B cell (primary cell): ENCODE results near the gene TFDP3. TPM values are rescaled to one million over a fixed set of nuclear protein-coding genes. Genes with fewer than 3 reads are reported as not detected.

Experiments
- ATAC-seq: fragments of 200-7000 bp; cut with Tn5 transposase; one replicate; pipeline ENCODE4 v1.10.0; 2021; ENCODE audit warnings: low read depth, mild to moderate bottlenecking, moderate number of reproducible peaks, moderate library complexity
- CTCF ChIA-PET: fragments of 350-600 bp; sonication (Branson Sonifier 250); formaldehyde crosslinking; loops from one replicate; lab custom pipeline; 2021; ENCODE audit warnings: antibody characterized with exemption, inconsistent platforms; lab: Charles Lee
- POLR2A ChIA-PET: fragments of 350-600 bp; sonication (Branson Sonifier 250); formaldehyde crosslinking; loops from one replicate; lab custom pipeline; 2021; ENCODE audit warnings: antibody characterized with exemption; lab: Charles Lee
- DNase-seq: peaks from one replicate; pipeline ENCODE4 v3.0.0; 2013
- H2AFZ ChIP-seq: 2 replicates; pipeline ENCODE4 v1.6.1; 2012; ENCODE audit warnings: mild to moderate bottlenecking, low read depth, low read length; ENCODE audit not compliant: insufficient read depth, poor library complexity, severe bottlenecking
- H3K27ac ChIP-seq, 2 donors: 1 replicate in 1 of 2; 2 replicates in 1 of 2; pipeline ENCODE4 v1.5.1; 2012 to 2013; ENCODE audit warnings: low read length in 2 of 2, mild to moderate bottlenecking in 2 of 2, moderate library complexity in 1 of 2
- H3K27me3 ChIP-seq, 4 experiments: fragments of 200-600 bp in 1 of 4; sonication (generic) in 1 of 4; replicated peaks in 1 of 4; 1 replicate in 2 of 4; 2 replicates in 2 of 4; pipeline versions ENCODE4 v1.6.1 to v1.7.0; 2013 to 2016; ENCODE audit warnings: low read length in 3 of 4, mild to moderate bottlenecking in 2 of 4, mixed read lengths in 1 of 4, moderate library complexity in 1 of 4; ENCODE audit not compliant: insufficient read depth in 4 of 4, control insufficient read depth in 3 of 4; ENCODE audit errors: control extremely low read depth in 1 of 4
- H3K36me3 ChIP-seq, 2 experiments: replicated peaks in 1 of 2; 1 replicate in 1 of 2; 2 replicates in 1 of 2; pipeline versions ENCODE4 v1.6.1 to v1.7.1; 2013; ENCODE audit warnings: low read length in 1 of 2; ENCODE audit not compliant: insufficient read depth in 2 of 2, control insufficient read depth in 1 of 2; ENCODE audit errors: control extremely low read depth in 1 of 2, extremely low read depth in 1 of 2
- H3K4me1 ChIP-seq, 2 donors: fragments of 200-600 bp in 1 of 2; sonication (generic) in 1 of 2; 1 replicate in 1 of 2; 2 replicates in 1 of 2; pipeline versions ENCODE4 v1.5.1 to v1.6.1; 2013 to 2017; ENCODE audit warnings: low read length in 2 of 2; ENCODE audit not compliant: control insufficient read depth in 2 of 2, insufficient read depth in 2 of 2
- H3K4me2 ChIP-seq: replicated peaks from 2 replicates; pipeline ENCODE3; 2012; ENCODE audit warnings: mild to moderate bottlenecking, low read depth, low read length; ENCODE audit not compliant: poor library complexity, severe bottlenecking
- H3K4me3 ChIP-seq, 5 experiments: fragments of 200-600 bp in 1 of 5; sonication (generic) in 1 of 5; 1 replicate in 3 of 5; 2 replicates in 2 of 5; pipeline versions ENCODE4 v1.5.1 to v1.7.0; 2011 to 2016; ENCODE audit warnings: low read length in 4 of 5, mild to moderate bottlenecking in 4 of 5, low read depth in 2 of 5, control low read depth in 1 of 5, moderate library complexity in 1 of 5; ENCODE audit not compliant: insufficient read depth in 1 of 5; ENCODE audit errors: control extremely low read depth in 1 of 5, extremely low read depth in 1 of 5
- H3K79me2 ChIP-seq: fragments of 200-600 bp; sonication (generic); one replicate; pipeline ENCODE4 v1.6.0; 2016; ENCODE audit warnings: low read length; ENCODE audit not compliant: control insufficient read depth, insufficient read depth
- H3K9ac ChIP-seq: fragments of 200-600 bp; sonication (generic); 2 replicates; pipeline ENCODE4 v1.6.1; 2017; ENCODE audit warnings: mild to moderate bottlenecking, low read length, moderate library complexity
- H3K9me3 ChIP-seq, 3 donors: one replicate each; pipeline versions ENCODE4 v1.6.1 to v1.7.1; 2013; ENCODE audit warnings: low read length in 2 of 3; ENCODE audit not compliant: control insufficient read depth in 2 of 3, insufficient read depth in 1 of 3; ENCODE audit errors: control extremely low read depth in 1 of 3
- H4K20me1 ChIP-seq: 2 replicates; pipeline ENCODE4 v1.6.0; 2012; ENCODE audit warnings: mild to moderate bottlenecking, low read length; ENCODE audit not compliant: insufficient read depth, control insufficient read depth, poor library complexity, severe bottlenecking
- H3K27ac Mint-ChIP-seq: one replicate; pipeline ENCODE4 v1.8.0; 2021; ENCODE audit warnings: mixed read lengths
- H3K27me3 Mint-ChIP-seq: one replicate; pipeline ENCODE4 v1.8.0; 2021; ENCODE audit warnings: mixed read lengths
- H3K4me1 Mint-ChIP-seq: one replicate; pipeline ENCODE4 v1.8.0; 2021; ENCODE audit warnings: mixed read lengths
- H3K4me3 Mint-ChIP-seq: one replicate; pipeline ENCODE4 v1.8.0; 2021; ENCODE audit warnings: mixed read lengths
- H3K9me3 Mint-ChIP-seq: one replicate; pipeline ENCODE4 v1.8.0; 2022; ENCODE audit warnings: mixed read lengths; ENCODE audit not compliant: insufficient read depth
- EZH2 ChIP-seq: IDR thresholded peaks from 2 replicates; pipeline ENCODE4 v1.6.1; 2012; ENCODE audit warnings: borderline replicate concordance, low read depth, mild to moderate bottlenecking, moderate library complexity, low read length; ENCODE audit not compliant: insufficient read depth, poor library complexity, severe bottlenecking
- WGBS: methylation state at CpG from one replicate; pipeline ENCODE4 v1.1.5; 2013; ENCODE audit warnings: missing lambda C conversion rate; ENCODE audit not compliant: insufficient coverage; 5-methylcytosine and 5-hydroxymethylcytosine counted together
- intact Hi-C: fragments of 100-400 bp; cut with micrococcal nuclease; formaldehyde crosslinking; loops from one replicate; pipeline ENCODE4 v1.10.0; 2022
- polyA plus RNA-seq: library from polyadenylated mRNA; depleted of rRNA; stranded (reverse); fragments of >200 nt; gene quantifications from 2 replicates; pipeline ENCODE4 v1.2.3, GENCODE V29; 2012
- total RNA-seq, 2 donors: library from RNA; stranded (reverse); fragments of 120-200 nt in 1 of 2; gene quantifications; 1 replicate in 1 of 2; 2 replicates in 1 of 2; pipeline versions ENCODE4 v1.2.3 to v1.2.4, GENCODE V29; 2013 to 2022
- TF ChIP-seq, protein P1 (sequence below): fragments of 200-600 bp; IDR thresholded peaks from one replicate; pipeline ENCODE4 v1.8.0; 2022; ENCODE audit warnings: antibody characterized with exemption, mild to moderate bottlenecking

Gene TFDP3
- total and polyA plus RNA-seq, 2 donors (not counting 1 experiment from before 2014, with no cell fraction given): not detected

DNA sequence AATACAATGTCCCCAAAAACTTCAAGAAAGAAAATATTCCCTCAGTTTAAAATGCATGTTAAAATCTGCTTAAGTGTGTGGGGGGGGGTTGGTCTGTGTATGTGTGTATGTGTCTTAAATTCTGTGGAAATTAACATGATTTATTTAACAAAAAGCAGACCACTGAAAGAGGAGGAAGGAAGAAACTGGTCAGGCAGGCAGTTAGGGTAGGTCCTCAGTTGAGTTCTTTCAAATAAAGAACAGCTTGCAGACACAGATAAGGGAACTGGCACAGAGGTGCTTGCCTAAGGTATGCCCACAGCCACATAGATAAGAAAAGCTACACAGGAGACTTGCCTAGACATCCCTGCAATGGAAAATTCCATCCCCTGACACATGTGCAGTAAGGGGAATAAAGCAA is 28.8 kb upstream of the TFDP3 start:
- peaks cover 4% of the 10 kb centered on the region for H3K9me3 Mint-ChIP-seq
- H3K4me1 Mint-ChIP-seq: no peaks in the 10 kb centered on the region
- TF ChIP-seq EZH2: no peak
- TF ChIP-seq, protein P1, sequence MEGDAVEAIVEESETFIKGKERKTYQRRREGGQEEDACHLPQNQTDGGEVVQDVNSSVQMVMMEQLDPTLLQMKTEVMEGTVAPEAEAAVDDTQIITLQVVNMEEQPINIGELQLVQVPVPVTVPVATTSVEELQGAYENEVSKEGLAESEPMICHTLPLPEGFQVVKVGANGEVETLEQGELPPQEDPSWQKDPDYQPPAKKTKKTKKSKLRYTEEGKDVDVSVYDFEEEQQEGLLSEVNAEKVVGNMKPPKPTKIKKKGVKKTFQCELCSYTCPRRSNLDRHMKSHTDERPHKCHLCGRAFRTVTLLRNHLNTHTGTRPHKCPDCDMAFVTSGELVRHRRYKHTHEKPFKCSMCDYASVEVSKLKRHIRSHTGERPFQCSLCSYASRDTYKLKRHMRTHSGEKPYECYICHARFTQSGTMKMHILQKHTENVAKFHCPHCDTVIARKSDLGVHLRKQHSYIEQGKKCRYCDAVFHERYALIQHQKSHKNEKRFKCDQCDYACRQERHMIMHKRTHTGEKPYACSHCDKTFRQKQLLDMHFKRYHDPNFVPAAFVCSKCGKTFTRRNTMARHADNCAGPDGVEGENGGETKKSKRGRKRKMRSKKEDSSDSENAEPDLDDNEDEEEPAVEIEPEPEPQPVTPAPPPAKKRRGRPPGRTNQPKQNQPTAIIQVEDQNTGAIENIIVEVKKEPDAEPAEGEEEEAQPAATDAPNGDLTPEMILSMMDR: no peak
- peaks cover 0 to 4% (median 0%) of the 10 kb centered on the region in 3 donors for H3K9me3 ChIP-seq
- H3K27me3 Mint-ChIP-seq: no peaks in the 10 kb centered on the region
- ChIA-PET CTCF (no interaction called here), POLR2A (no interaction called here)
- ATAC-seq: no peak
- H3K4me3 Mint-ChIP-seq: no peak overlapping the region
- no peak overlapping the region for H3K4me2 ChIP-seq
- intact Hi-C loops: no loop called here
- no peak overlapping the region for H3K9ac ChIP-seq
- no peak overlapping the region for H3K27ac ChIP-seq
- H3K4me3 ChIP-seq: no peak overlapping the region
- H2AFZ ChIP-seq: no peak overlapping the region
- no peaks in the 10 kb centered on the region for H3K27me3 ChIP-seq
- no peak for DNase-seq
- no peak overlapping the region for H3K27ac Mint-ChIP-seq
- no peaks in the 10 kb centered on the region for H3K4me1 ChIP-seq
- H3K79me2 ChIP-seq: no peaks in the 10 kb centered on the region
- no peaks in the 10 kb centered on the region for H3K36me3 ChIP-seq
- H4K20me1 ChIP-seq: no peaks in the 10 kb centered on the region

DNA sequence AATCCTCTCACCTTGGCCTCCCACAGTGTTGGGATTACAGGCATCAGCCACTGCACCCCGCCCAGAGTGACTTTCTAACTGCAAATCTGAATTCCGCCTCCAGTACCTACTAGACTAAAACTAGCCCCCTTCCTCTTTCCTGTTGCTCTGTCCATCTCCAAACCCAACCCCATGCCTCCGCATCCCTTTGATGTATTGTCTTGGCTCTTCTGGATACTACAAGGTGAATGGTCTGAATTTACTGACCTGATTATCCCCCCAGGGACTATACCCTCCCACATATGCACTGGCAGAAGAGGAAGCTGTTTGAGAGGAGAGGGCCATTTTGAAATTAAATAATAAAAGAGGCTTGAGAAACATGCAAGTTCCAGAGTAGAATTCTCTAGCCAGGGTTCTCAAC is 17.7 kb upstream of the TFDP3 start:
- Histone ChIP-seq H3K4me1 (no peaks in the 10 kb centered on the region), H3K27ac (no peak overlapping the region), H3K4me3 (no peak overlapping the region), H3K79me2 (no peaks in the 10 kb centered on the region), H3K9ac (no peak overlapping the region), H3K9me3 (no peaks in the 10 kb centered on the region), H3K4me2 (no peak overlapping the region), H2AFZ (no peak overlapping the region), H3K27me3 (no peaks in the 10 kb centered on the region), H3K36me3 (no peaks in the 10 kb centered on the region), H4K20me1 (no peaks in the 10 kb centered on the region)
- DNase-seq (no peak), ATAC-seq (no peak)
- Mint-ChIP-seq H3K4me1 (no peaks in the 10 kb centered on the region), H3K27me3 (no peaks in the 10 kb centered on the region), H3K4me3 (no peak overlapping the region), H3K9me3 (no peaks in the 10 kb centered on the region), H3K27ac (no peak overlapping the region)
- CTCF ChIA-PET: no interaction called here
- intact Hi-C loops: no loop called here
- POLR2A ChIA-PET: no interaction called here
- TF ChIP-seq, protein P1: no peak
- no peak for TF ChIP-seq EZH2
- WGBS: no CpG with 5 or more reads among the region's 3 CpGs
